ENCODE data around the gene CAVIN2. TPM values are rescaled to one million over a fixed set of nuclear protein-coding genes. Genes with fewer than 3 reads are reported as not detected.

The CAVIN2 gene
- total RNA-seq, 1 donor from 2014 or later = 182 TPM

DNA sequence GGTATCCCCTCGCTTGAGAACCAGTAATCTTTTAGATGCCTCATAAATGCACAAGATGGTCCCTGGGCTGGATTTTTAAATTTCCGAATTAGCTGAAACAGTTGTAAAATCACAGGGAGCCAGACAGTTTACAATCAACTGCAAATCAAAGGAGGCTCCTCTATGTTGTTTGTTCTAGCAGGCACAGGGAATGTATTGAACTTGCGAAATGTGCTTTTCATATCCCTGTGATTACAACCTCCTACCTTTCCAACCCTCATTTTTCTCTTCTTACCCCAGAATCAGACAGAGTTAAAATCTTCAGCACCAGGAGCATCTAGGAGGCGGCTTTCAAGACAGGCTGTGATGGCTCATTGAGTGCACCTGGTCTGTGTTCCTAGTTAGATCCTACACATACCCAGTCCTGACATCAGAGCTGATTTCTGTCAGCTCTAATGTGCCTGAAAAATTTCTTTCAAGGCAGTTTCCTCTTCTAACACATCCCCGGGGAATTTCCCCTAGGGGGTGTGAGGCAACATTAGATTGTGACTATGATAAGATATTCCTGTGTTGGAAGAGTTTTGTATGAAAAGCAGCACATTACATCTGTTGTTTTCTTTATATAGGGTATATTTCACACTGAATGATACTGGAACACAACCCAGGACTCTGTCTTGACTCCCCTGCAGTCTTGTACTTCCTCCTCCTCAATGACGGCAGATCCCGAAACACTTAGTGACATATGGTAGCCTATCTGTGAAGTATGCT lies 17.9 kb upstream of the CAVIN2 start:
- intact Hi-C loops (cut with DNase I) = no loop called here
- Histone ChIP-seq H3K27me3 (ENCODE audit: low read depth) (no peaks in the 10 kb centered on the region), H3K36me3 (no peaks in the 10 kb centered on the region), H3K9me3 (no peaks in the 10 kb centered on the region), H3K27ac (no peak overlapping the region), H3K4me1 (peaks cover 40% of the 10 kb centered on the region), H3K4me3 (no peak overlapping the region)
- no peak for DNase-seq
- TF ChIP-seq, protein P1, sequence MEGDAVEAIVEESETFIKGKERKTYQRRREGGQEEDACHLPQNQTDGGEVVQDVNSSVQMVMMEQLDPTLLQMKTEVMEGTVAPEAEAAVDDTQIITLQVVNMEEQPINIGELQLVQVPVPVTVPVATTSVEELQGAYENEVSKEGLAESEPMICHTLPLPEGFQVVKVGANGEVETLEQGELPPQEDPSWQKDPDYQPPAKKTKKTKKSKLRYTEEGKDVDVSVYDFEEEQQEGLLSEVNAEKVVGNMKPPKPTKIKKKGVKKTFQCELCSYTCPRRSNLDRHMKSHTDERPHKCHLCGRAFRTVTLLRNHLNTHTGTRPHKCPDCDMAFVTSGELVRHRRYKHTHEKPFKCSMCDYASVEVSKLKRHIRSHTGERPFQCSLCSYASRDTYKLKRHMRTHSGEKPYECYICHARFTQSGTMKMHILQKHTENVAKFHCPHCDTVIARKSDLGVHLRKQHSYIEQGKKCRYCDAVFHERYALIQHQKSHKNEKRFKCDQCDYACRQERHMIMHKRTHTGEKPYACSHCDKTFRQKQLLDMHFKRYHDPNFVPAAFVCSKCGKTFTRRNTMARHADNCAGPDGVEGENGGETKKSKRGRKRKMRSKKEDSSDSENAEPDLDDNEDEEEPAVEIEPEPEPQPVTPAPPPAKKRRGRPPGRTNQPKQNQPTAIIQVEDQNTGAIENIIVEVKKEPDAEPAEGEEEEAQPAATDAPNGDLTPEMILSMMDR (IDR thresholded peaks at IDR 0.05) = no peak
- ATAC-seq = no peak

DNA sequence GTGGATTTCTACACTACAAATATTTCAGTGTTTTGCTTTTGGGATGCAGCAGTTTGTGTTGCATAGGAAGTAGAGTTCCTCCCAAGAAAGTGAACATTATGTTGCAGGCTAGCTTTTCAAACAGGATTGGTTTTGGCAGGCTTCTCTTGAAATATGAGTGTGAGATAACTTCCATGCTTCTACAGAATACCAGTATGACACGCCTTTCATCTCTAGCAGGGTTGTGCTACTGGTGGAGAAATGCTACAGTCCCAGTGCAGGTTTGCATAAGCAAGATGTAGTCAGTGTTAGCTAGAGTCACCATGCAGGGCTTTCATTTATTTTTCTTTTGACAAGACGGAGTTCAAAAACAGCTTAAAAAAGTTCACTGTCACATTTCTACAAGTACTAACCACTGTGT lies 17.1 kb upstream of the CAVIN2 start:
- intact Hi-C loops (cut with DNase I) = no loop called here
- H3K36me3 ChIP-seq = no peaks in the 10 kb centered on the region
- H3K9me3 ChIP-seq = no peaks in the 10 kb centered on the region
- H3K4me1 ChIP-seq = peaks cover 40% of the 10 kb centered on the region
- DNase-seq (no peak), ATAC-seq (no peak)
- TF ChIP-seq, protein P1 (IDR thresholded peaks at IDR 0.05) = no peak
- H3K4me3 ChIP-seq = no peak overlapping the region
- H3K27me3 ChIP-seq (ENCODE audit: low read depth) = no peaks in the 10 kb centered on the region
- H3K27ac ChIP-seq = no peak overlapping the region

- no peak overlapping the region for H3K4me3 ChIP-seq
- no peaks in the 10 kb centered on the region for H3K36me3 ChIP-seq
- H3K27me3 ChIP-seq (ENCODE audit: low read depth) = no peaks in the 10 kb centered on the region
- TF ChIP-seq, protein P1 (IDR thresholded peaks at IDR 0.05) = no peak
- no peak overlapping the region for H3K27ac ChIP-seq
- ATAC-seq (no peak), DNase-seq (no peak)
- H3K9me3 ChIP-seq = no peaks in the 10 kb centered on the region
- H3K4me1 ChIP-seq = peaks cover 34% of the 10 kb centered on the region
- intact Hi-C loops (cut with DNase I) = no loop called here
These were observed 15.4 kb upstream of the CAVIN2 start for GRCh38 chr2:191862156-191862775.

DNA sequence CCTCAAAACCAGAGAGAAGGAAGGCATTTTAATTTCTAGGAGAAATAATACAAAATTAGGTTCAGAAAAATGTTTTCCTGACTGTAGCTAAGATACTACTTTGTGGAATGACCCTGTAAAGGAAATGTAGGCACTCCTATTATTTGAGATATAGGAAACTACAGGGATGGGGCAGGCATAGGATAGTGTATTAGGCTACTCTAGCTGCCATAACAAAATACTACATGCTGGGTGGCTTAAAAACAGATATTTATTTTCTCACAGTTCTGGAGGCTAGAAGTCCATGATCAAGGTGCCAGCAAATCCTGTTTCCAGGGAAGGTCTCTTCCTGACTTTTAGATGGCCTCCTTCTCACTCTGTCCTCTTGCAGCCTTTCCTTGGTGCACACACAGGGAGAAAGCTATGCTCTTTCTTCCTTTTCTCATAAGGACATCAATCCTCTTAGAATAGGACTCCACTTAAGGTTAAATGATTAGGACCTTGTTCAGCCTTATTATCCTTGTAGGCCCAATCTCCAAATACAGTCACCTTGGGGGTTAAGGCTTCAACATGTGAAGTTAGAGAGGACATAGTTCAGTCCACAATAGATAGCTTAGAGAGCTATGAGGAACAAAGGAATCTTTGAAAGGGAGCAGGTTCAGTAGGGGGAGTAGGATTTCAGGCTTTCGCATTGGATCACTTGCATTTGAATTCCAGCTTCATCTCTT lies 14.0 kb upstream of the CAVIN2 start:
- no peak overlapping the region for H3K27ac ChIP-seq
- DNase-seq (no peak), ATAC-seq (no peak)
- no peaks in the 10 kb centered on the region for H3K36me3 ChIP-seq
- no peaks in the 10 kb centered on the region for H3K27me3 ChIP-seq (ENCODE audit: low read depth)
- no peak overlapping the region for H3K4me3 ChIP-seq
- intact Hi-C loops (cut with DNase I) = no loop called here
- peaks cover 21% of the 10 kb centered on the region for H3K4me1 ChIP-seq
- TF ChIP-seq, protein P1 (IDR thresholded peaks at IDR 0.05) = no peak
- H3K9me3 ChIP-seq = no peaks in the 10 kb centered on the region

GRCh38 chr2:191859681-191860080 lies 12.8 kb upstream of the CAVIN2 start:
- ATAC-seq = no peak
- H3K36me3 ChIP-seq = no peaks in the 10 kb centered on the region
- no peak overlapping the region for H3K4me3 ChIP-seq
- no peak for DNase-seq
- TF ChIP-seq, protein P1 (IDR thresholded peaks at IDR 0.05) = no peak
- intact Hi-C loops (cut with DNase I) = no loop called here
- H3K27ac ChIP-seq = no peak overlapping the region
- H3K9me3 ChIP-seq = no peaks in the 10 kb centered on the region
- no peaks in the 10 kb centered on the region for H3K27me3 ChIP-seq (ENCODE audit: low read depth)
- peaks cover 10% of the 10 kb centered on the region for H3K4me1 ChIP-seq

Measured in lower lobe of right lung (tissue), 2 donors.